ENCODE measurements around the gene DSCAML1.

DSCAML1 gene

DNA sequence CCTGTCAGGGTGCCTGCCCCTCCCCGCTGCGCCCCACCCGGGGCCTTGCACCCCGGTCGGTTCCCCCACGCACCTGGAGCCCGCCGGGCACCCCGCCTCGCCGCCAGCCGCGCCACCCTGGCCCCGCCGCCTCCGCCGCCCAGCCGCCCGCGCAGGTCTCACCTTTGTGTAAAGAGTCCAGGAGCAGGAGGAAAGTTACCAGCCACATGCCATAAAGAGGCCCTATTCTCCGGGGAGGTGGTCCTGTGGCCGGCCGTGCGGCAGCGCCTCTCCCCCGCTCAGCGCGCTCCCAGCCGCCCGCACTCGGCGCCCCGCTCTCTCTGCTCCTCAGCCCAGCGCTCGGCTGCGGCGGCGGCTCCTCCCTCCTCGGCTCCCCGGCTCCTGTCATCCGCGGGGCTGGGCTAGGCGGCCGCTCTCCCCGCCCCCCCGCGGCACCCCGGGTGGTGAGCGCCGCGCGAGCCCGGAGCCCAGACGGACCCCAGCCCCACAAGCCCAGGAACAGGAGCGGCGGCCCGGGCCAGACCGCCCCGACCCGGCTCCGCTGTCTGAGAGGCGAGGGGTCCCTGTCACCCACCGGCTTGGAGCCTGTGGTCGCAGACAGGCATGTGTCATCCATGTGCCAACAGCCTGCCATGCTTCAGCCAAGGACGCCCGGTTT lies at the start of gene DSCAML1:
DSCAML1 (minus strand) TSS at position 345 of the 658 bp plus-strand sequence; CDS start at position 208, 137 bp downstream.
- no peak for DNase-seq (ENCODE audit: low read depth)

DNA sequence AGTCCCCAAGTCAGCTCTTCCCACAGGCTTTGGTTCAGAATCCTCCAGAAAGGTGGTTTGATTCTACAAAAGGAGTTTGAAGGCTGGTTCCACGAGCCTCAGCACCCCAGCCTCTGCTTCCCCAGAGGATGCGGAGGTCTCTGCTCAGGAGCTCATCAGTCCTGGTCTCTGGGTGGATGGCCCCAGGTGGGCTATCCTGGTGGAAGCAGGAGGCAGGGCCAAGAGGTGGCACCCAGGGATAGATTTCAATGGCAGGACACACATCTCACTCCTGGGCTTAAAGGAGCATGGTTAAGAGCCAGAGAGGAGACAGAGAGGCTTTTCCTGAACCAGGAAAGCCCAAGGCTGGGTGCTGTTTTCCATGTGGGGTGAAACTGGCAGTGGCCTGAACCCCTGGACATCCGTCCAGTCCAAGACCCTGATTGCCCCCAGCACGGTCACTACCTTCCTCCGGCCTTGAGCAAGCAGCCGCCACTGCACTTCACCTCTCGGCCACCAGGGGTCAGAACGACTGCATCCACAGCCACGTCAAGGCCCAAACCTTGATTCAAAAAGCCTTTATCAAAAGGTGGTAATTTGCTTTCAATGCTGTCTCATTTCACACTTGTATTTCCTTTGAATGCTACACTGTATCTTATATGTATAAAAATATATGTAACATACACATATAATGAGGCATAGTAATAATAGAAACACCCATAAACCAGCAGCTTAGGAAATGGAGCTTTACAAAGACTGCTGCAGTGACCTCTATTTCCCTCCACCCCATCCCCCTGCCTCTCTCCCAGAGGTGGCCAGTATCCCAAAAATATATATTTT lies 46.9 kb upstream of the DSCAML1 start:
- peak; percentile 61 for DNase-seq (ENCODE audit: low read depth)

GRCh38 chr11:117842131-117842941 lies 45.3 kb upstream of the DSCAML1 start:
- DNase-seq (ENCODE audit: low read depth) = no peak

DNA sequence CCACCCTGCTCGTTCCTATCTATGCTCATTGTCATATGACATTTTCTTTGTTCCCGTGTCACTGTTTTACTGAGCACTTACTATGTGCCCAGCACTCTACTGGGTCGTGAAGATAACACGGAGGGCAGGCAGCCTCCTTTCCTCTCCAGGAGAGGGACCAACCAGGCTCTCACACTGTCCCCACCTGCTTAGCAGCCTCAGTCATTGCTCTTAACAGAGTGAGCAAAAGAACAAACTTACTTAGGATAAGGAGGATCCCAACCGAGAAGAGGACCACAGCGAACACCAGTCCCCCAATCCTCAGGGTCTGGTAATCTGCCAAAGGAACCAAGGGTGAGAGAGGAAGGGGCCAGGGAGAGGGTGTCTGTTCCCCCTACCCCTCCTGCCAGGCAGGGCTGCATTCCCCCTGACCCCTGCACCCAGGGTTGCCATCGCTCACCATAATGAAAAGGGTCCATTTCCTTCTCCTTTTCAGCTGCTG lies 44.6 kb upstream of the DSCAML1 start:
- no peak for DNase-seq (ENCODE audit: low read depth)

- no peak for DNase-seq (ENCODE audit: low read depth)
Measured at GRCh38 chr11:117840881-117841550, 44.0 kb upstream of the DSCAML1 start.

GRCh38 chr11:117839936-117840813 lies 43.2 kb upstream of the DSCAML1 start:
- no peak for DNase-seq (ENCODE audit: low read depth)

DNA sequence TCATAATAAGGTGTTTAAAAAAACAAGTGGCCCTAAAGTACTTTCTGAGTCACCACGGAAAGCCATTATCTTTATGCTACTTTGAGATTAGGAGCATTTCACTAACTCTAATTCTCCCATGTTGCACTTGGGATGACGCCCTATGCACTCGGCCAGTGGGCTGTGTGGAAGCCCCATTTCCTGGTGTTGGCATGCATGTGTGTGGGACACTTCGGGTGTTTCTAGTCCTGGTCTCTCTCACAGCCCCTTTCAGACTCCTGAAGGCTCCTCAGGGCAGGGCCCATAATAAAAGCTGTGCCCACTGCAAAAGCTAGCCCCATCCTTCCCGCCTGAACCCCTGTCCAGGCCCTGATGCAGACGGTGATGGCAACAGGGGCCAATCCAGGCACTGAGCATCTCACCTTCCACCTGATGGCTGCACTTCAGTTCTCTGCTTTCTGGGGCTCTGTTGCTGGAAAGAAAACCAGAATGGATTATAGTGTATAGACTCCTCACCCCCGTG lies 42.4 kb upstream of the DSCAML1 start:
- no peak for DNase-seq (ENCODE audit: low read depth)

DNA sequence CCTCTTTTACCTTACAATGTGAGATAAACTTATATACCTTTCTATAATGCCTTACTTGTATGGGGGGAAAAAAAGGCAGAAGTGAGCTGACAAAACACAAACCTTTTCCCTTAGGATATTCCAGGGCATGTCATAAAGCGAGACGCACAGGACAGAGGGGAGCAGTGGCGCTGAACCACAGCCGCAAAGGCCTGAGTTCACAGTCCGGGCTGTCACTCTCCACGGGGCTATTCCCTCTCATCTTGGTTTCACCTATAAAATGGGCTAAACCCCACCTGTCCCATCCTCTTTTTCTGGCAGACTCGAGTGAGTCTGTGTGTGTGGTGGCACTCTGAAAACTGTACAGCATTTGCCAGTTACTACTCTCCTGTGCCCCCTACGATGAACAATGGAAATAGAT lies 41.9 kb upstream of the DSCAML1 start:
- DNase-seq (ENCODE audit: low read depth) = no peak

DNA sequence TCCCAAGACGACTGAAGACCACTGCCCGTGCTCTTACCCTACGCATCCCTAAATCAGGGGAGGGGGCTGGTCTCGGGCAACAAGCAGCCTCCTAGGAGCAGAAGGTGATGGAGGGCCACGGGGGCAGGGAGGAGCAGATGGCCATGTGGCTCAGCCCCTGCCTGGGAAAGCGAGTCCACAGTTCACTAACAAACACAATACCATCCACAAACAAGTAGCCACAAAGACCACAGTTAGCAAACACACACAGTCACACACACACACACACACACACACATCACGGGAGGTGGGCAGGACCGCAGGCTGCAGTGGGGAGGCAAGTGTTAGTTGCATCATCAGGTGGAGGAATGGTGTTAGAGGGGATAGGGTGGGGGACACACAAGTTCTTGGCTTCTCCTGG lies 40.8 kb upstream of the DSCAML1 start:
- no peak for DNase-seq (ENCODE audit: low read depth)

DNA sequence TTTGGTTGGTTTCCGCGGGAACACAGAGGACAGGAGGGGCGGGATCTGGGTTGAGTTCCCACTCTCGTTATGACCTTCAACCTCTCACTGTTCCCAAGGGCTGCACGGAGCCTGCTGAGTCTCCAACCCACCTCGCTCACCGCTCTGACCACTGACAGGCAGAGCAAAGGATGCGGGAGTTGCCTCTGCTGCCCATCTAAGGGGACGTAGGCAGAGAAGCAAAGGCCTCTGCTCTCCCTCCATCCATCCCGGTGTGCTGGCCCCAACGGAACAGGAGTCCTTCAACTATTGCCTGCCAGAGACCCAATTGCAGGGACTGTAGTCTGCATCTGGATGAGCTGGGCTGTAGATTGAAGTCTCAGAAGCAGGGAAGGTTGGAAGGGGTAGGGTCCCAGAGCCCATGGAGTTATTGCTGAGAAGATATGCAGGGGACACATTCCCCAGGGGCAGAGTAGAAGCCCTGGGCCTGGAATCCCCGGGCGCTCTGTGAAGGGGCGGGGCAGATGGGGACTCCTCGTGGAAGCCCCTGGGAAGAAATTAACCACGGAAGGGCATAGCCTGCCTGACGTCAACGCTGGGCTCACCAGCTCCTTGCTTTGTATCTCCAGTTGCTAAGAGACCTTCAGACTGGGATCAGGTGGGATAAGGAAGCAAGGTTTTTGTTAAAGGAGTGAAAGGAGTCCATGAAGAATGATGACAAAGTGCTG lies 40.2 kb upstream of the DSCAML1 start:
- no peak for DNase-seq (ENCODE audit: low read depth)

DNA sequence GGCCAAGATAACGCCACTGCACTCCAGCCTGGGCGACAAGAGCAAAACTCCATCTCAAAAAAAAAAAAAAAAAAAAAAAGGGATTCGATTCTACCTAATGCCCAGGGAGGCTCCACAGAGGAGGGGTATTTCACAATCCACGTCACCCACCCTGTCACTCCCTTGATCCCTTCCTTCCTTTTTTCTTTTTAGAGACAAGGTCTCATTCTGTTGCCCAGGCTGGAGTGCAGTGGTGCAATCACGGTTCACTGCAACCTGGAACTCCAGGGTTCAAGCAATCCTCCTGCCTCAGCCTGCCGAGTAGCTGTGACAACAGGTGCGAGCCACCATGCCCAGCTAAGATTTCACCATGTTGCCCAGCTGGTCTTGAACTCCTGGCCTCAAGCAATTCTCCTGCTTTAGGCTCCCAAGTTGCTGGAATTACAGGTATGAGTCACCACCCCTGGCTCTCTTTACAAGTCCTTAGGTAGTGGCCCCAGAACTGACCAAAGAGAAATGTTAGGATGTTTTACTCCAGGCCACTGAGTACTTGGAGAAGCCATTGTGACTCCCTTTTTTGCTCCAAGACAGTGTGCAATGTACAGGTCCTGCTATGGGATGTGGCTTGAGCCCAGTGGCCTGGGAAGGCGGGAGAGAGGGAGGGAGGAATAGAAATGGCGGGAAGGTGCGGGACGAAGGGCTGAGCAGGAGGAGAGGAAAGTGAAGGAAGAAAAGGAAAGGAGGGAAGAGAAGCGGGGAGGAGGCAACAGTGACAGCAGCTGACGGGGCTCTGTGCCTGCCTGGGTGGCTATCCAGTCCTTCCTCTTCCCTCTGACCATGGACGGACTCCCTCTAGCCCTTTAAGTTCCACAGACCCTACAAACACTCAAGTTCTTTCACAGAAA lies 39.3 kb upstream of the DSCAML1 start:
- no peak for DNase-seq (ENCODE audit: low read depth)

GRCh38 chr11:117835576-117835975 lies 38.6 kb upstream of the DSCAML1 start:
- DNase-seq (ENCODE audit: low read depth) = no peak

DNA sequence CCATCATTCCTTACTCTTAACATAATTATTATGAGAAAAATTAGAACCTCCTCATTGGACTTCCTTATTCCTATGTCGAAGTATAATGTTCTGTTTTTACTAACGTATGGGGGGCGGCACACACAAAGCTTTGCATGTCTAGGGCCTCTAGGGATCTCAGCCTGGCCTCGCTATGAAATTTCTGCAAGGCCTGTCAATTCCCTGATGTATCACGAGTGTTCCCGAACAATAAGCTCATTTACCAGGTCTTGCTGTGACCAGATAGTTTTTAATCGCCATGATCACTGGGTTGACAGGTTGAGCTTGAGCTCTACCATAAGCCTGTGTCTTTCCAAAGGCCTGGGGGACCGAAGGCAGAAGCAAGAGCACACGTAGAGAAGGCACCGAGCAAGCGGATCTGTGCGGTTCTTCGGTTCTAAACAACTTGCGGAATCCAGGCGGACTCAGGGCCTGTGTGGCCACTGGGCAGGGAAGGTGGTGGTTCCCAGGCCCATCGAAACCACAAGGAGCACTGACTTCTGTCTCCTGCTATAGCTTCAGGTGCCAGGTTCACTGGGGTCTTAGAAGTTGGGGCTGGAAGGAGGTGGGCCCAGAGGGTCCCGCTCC lies 37.9 kb upstream of the DSCAML1 start:
- no peak for DNase-seq (ENCODE audit: low read depth)

DNA sequence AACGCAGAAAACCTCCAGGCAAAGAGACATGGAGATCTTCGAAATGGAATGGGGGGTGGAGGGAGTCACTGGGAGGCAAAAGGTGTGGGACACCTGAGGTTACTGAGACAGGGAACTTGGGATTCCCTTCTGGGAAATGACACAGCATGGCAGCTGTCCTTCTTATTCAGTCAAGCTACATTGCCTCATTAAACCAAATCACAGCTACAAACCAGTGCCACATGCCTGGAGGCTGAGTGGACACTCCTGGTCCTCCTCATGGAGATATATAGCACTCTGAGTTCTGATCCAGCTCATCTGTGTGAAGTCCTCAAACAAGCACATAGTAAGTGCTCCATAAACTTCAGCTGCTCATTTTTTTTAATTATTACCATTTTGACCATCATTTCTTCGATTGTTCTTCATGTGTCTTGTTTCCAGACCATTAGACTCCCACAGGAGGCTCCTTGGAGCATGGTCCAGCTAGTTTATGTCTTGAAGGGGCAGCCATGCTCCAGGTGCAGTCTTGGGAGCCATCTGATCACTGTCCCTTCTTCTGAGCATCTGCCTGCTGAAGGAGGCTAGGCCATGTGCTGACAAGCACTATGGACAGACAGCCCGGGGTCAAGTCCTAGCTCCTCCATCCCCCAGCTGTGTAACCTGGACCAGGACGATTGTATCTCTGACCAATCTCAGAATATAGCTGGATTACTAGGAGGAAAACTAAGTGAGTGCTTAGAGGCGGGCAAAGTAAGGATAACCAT lies 37.2 kb upstream of the DSCAML1 start:
- DNase-seq (ENCODE audit: low read depth) = no peak

DNA sequence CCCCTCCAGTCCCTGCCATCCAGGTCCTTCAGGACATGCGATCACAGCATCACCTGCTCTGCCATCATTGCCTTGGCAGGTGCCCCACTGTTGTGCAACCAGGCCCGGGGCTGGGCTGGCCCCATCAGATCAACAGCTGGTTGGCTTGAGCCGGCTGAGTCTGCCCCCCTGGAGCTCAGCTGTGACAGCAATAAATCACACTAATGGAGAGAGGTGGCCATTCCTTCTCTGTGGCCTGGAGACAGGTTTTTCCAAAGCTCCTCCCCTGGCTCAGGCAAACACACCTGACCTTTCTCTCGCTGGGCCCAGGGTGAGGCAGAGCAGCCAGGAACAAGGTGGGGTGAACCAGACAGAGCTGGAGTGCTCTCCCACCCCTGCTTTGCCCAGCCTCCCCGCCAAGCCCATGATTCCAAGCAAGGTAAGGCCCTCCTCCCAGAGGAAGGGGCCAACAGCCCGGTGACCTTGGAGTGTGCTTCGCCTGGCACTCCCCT lies 36.4 kb upstream of the DSCAML1 start:
- no peak for DNase-seq (ENCODE audit: low read depth)

GRCh38 chr11:117832511-117832910 lies 35.5 kb upstream of the DSCAML1 start:
- no peak for DNase-seq (ENCODE audit: low read depth)

GRCh38 chr11:117831661-117832415 lies 34.8 kb upstream of the DSCAML1 start:
- no peak for DNase-seq (ENCODE audit: low read depth)

Data from stimulated activated CD8-positive, alpha-beta memory T cell treated with anti-CD3 and anti-CD28 coated beads, Interleukin-12 subunit alpha, Interleukin-12 subunit beta, amount 100 ng/mL, for 4 hours (primary cell).